Lung (tissue), 12 donors: ENCODE results near the gene STEAP3. TPM values are rescaled to one million over a fixed set of nuclear protein-coding genes. Genes with fewer than 3 reads are reported as not detected.
A peak's percentile ranks its signal among the peaks of the same experiment; 100 is the strongest.

ENCODE experiments used
- ATAC-seq: fragments of 200-7000 bp; cut with Tn5 transposase; one replicate; pipeline ENCODE4 v1.9.1; 2020; ENCODE audit warnings: moderate number of reproducible peaks; ENCODE audit not compliant: insufficient read depth, low FRiP score
- DNase-seq, 3 donors: peaks; one replicate each; pipeline ENCODE4 v3.0.0-alpha.2; 2013 to 2017
- H3K27ac ChIP-seq, 2 donors: one replicate each; pipeline ENCODE4 v1.5.1; 2013; ENCODE audit warnings: mild to moderate bottlenecking in 2 of 2, moderate library complexity in 2 of 2, control low read depth in 1 of 2, inconsistent platforms in 1 of 2, low read depth in 1 of 2, low read length in 1 of 2
- H3K27me3 ChIP-seq, 3 donors: one replicate each; pipeline ENCODE4 v1.5.1; 2013; ENCODE audit warnings: low read length in 2 of 3; ENCODE audit not compliant: control insufficient read depth in 3 of 3, insufficient read depth in 3 of 3
- H3K36me3 ChIP-seq, 4 donors: one replicate each; pipeline ENCODE4 v1.5.1; 2013; ENCODE audit warnings: low read length in 4 of 4, mild to moderate bottlenecking in 1 of 4, moderate library complexity in 1 of 4; ENCODE audit not compliant: control insufficient read depth in 4 of 4, insufficient read depth in 4 of 4
- H3K4me1 ChIP-seq, 5 donors: one replicate each; pipeline ENCODE4 v1.5.1; 2013; ENCODE audit warnings: low read length in 5 of 5, mild to moderate bottlenecking in 2 of 5, moderate library complexity in 1 of 5; ENCODE audit not compliant: control insufficient read depth in 5 of 5, insufficient read depth in 5 of 5
- H3K4me3 ChIP-seq: one replicate; pipeline ENCODE4 v1.5.1; 2013; ENCODE audit warnings: mild to moderate bottlenecking, control low read depth, moderate library complexity
- H3K9ac ChIP-seq, 2 donors: one replicate each; pipeline ENCODE4 v1.5.1; 2013; ENCODE audit warnings: low read length in 2 of 2, control low read depth in 1 of 2; ENCODE audit not compliant: insufficient read depth in 1 of 2
- H3K9me3 ChIP-seq, 4 donors: one replicate each; pipeline ENCODE4 v1.5.1; 2013; ENCODE audit warnings: low read length in 3 of 4, mild to moderate bottlenecking in 1 of 4, moderate library complexity in 1 of 4; ENCODE audit not compliant: control insufficient read depth in 4 of 4, insufficient read depth in 3 of 4
- CTCF ChIP-seq: IDR thresholded peaks from 2 replicates; pipeline ENCODE4 v1.5.1; 2012; ENCODE audit warnings: mild to moderate bottlenecking; ENCODE audit errors: control extremely low read depth, extremely low read depth
- WGBS, 2 donors: extraction: QIAGEN DNeasy Blood & Tissue Kit; methylation state at CpG; one replicate each; pipeline ENCODE4 v1.1.7; 2013; 5-methylcytosine and 5-hydroxymethylcytosine counted together
- polyA plus RNA-seq, 2 donors: library from polyadenylated mRNA; stranded (reverse); fragments of 200-250 nt; gene quantifications; one replicate each; pipeline ENCODE4 v1.2.1, GENCODE V29; 2013
- total RNA-seq, 2 donors: library from RNA; depleted of rRNA in 1 of 2; stranded (reverse); fragments of >200 nt in 1 of 2; gene quantifications; one replicate each; pipeline ENCODE4 v1.2.1, GENCODE V29; 2014 to 2021
- donor health status: control.
- donor health status: control.
- donor health status: Bipolar disorder and iron deficiency.
- donor health status: healthy.
- donor health status: DM: yes; HTN: yes; CAD: no.

The STEAP3 gene
- total and polyA plus RNA-seq, 4 donors, result 4.3 to 47.8 (median 20.1) TPM

DNA sequence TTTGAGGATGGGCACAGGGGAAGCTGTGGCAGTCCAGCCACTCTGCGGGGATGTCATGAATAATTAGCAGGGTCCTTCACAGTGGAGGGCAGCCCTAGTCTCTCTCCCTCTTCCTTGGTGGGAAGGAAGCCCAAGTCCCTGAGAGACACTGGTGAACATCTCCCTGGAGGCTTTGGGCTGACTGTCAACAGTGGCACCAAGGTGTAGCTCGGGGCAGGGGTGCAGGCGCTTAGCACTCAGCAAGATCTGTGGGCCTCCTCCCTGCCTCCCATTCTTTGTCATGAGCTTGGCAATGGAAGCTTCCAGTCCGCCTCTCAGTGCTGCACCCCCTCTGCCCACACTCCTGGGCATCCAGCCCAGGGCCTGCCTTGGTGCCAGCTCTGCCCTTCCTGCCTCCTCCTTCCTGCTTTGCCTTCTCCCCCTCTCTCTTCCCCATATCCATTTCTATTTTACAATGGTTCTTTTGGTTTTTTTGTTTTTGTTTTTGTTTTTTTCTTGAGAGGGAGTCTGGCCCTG, 59.4 kb downstream of the STEAP3 start:
- WGBS, 2 donors, result 69 to 71% methylated on average over 4 of the region's 4 CpGs
- H3K27me3 ChIP-seq, result no peaks in the 10 kb centered on the region
- H3K9ac ChIP-seq, result no peak overlapping the region
- H3K36me3 ChIP-seq, result no peaks in the 10 kb centered on the region
- ATAC-seq (no peak), DNase-seq (no peak)
- no peaks in the 10 kb centered on the region for H3K9me3 ChIP-seq
- no peak overlapping the region for H3K4me3 ChIP-seq
- no peak for TF ChIP-seq CTCF
- peak overlapping the region in 1 of 2 donors; percentile 6 for H3K27ac ChIP-seq
- H3K4me1 ChIP-seq, result peaks cover 0 to 4% (median 0%) of the 10 kb centered on the region in 5 donors

- DNase-seq, result no peak
- TF ChIP-seq CTCF, result no peak
- Histone ChIP-seq H3K9ac (no peak overlapping the region), H3K4me3 (no peak overlapping the region), H3K27me3 (no peaks in the 10 kb centered on the region), H3K9me3 (no peaks in the 10 kb centered on the region), H3K27ac (no peak overlapping the region), H3K4me1 (peaks cover 0 to 4% (median 0%) of the 10 kb centered on the region in 5 donors), H3K36me3 (no peaks in the 10 kb centered on the region)
- peak; percentile 78 for ATAC-seq
- 32 to 46% methylated on average over 10 of the region's 10 CpGs for whole genome bisulfite sequencing, 2 donors
Observed at GRCh38 chr2:119283873-119284331, 60.3 kb downstream of the STEAP3 start.

DNA sequence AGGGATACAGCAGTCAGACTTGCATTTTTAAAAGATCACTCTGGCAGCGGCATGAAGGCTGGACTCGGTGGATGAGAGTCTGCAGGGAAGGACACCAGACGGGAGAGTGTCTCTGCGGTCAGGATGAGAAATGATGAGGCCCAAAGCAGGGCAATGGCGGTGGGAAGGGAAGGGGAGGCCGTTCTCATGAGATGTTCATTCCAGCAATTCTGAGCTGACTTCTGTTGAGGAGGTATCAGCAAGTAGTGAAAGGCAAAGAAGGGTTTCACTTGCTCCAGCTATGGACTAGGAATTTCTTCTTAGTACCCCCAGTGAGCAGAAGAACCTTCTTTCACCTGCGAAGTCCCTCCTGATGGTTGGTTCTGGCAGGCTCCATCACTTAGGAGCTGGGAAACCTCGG, 63.0 kb downstream of the STEAP3 start:
- ATAC-seq (no peak), DNase-seq (no peak)
- no peak for TF ChIP-seq CTCF
- Histone ChIP-seq H3K4me3 (no peak overlapping the region), H3K27ac (no peak overlapping the region), H3K9ac (no peak overlapping the region), H3K9me3 (no peaks in the 10 kb centered on the region), H3K4me1 (peaks cover 0 to 6% (median 0%) of the 10 kb centered on the region in 5 donors), H3K27me3 (peaks cover 0 to 2% (median 0%) of the 10 kb centered on the region in 3 donors), H3K36me3 (no peaks in the 10 kb centered on the region)
- WGBS, 2 donors, result 82 to 89% methylated on average over 8 of the region's 8 CpGs

- DNase-seq (no peak), ATAC-seq (no peak)
- Histone ChIP-seq H3K9me3 (no peaks in the 10 kb centered on the region), H3K27ac (no peak overlapping the region), H3K9ac (no peak overlapping the region), H3K36me3 (no peaks in the 10 kb centered on the region), H3K4me3 (no peak overlapping the region), H3K4me1 (peaks cover 0 to 13% (median 1%) of the 10 kb centered on the region in 5 donors), H3K27me3 (peaks cover 0 to 2% (median 0%) of the 10 kb centered on the region in 3 donors)
- no peak for TF ChIP-seq CTCF
- WGBS, 2 donors, result 88 to 95% methylated on average over 6 of the region's 6 CpGs
Observed at GRCh38 chr2:119288576-119288975, 64.9 kb downstream of the STEAP3 start.
